ENCODE results near the gene SERPINA6. TPM values are rescaled to one million over a fixed set of nuclear protein-coding genes. Genes with fewer than 3 reads are reported as not detected.

SERPINA6 gene
- total RNA-seq, 1 donor from 2014 or later: not detected

- intact Hi-C loops (cut with DNase I): no loop called here
- no peak for DNase-seq
- ATAC-seq: no peak
Measured at GRCh38 chr14:94363151-94363624, 40.1 kb upstream of the SERPINA6 start.

GRCh38 chr14:94362614-94363133 is 39.5 kb upstream of the SERPINA6 start:
- no peak overlapping the region for H3K4me3 ChIP-seq
- H3K27me3 ChIP-seq: no peaks in the 10 kb centered on the region
- TF ChIP-seq CTCF (IDR thresholded peaks at IDR 0.05): no peak
- H3K36me3 ChIP-seq: no peaks in the 10 kb centered on the region
- H3K27ac ChIP-seq: no peak overlapping the region
- no peak for DNase-seq
- no peaks in the 10 kb centered on the region for H3K4me1 ChIP-seq
- intact Hi-C loops (cut with DNase I): no loop called here
- no peaks in the 10 kb centered on the region for H3K9me3 ChIP-seq
- ATAC-seq: no peak

More at GRCh38 chr14:94363151-94363624, 40.1 kb upstream of the SERPINA6 start:
- H3K4me3 ChIP-seq: no peak overlapping the region
- no peak for TF ChIP-seq CTCF (IDR thresholded peaks at IDR 0.05)
- no peaks in the 10 kb centered on the region for H3K27me3 ChIP-seq
- no peaks in the 10 kb centered on the region for H3K9me3 ChIP-seq
- H3K4me1 ChIP-seq: no peaks in the 10 kb centered on the region
- no peaks in the 10 kb centered on the region for H3K36me3 ChIP-seq
- no peak overlapping the region for H3K27ac ChIP-seq

GRCh38 chr14:94361682-94362081 is 38.5 kb upstream of the SERPINA6 start:
- no peaks in the 10 kb centered on the region for H3K4me1 ChIP-seq
- H3K4me3 ChIP-seq: no peak overlapping the region
- H3K27me3 ChIP-seq: no peaks in the 10 kb centered on the region
- no peaks in the 10 kb centered on the region for H3K9me3 ChIP-seq
- TF ChIP-seq CTCF (IDR thresholded peaks at IDR 0.05): no peak
- H3K27ac ChIP-seq: no peak overlapping the region
- intact Hi-C loops (cut with DNase I): no loop called here
- DNase-seq (no peak), ATAC-seq (no peak)
- H3K36me3 ChIP-seq: no peaks in the 10 kb centered on the region

DNA sequence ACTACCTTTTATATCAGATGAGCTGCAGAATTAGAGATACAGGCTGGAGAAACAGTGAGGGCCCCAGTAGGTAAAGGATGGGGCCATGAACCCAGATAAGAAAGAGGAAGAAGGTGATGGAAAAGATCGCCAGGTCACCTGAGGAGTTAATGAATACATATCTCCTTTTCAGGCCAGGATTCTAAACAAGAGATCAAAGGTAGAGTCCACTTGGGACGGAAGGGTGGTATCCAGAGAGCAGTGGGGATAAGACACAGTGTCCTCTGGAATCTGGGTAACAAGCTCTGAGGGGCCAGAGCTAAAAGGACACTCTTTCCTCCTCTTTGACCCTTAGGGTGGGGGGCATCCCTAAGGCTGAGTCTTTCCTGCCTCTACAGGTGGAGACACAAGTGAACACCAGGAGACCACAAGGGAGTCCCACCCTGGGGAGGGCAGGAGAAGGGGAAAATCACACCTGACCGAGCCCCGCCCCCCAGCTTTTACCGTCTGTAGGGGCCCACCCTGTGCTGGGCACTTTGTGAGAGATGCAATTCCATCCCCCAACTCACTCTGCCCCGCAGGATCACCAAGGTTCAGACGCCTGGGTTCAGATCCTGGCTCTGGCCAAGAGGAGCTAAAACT is 37.9 kb upstream of the SERPINA6 start:
- no peak overlapping the region for H3K27ac ChIP-seq
- no peaks in the 10 kb centered on the region for H3K4me1 ChIP-seq
- H3K4me3 ChIP-seq: no peak overlapping the region
- DNase-seq: no peak
- no peaks in the 10 kb centered on the region for H3K36me3 ChIP-seq
- ATAC-seq: no peak
- H3K9me3 ChIP-seq: no peaks in the 10 kb centered on the region
- H3K27me3 ChIP-seq: no peaks in the 10 kb centered on the region
- no peak for TF ChIP-seq CTCF (IDR thresholded peaks at IDR 0.05)
- intact Hi-C loops (cut with DNase I): no loop called here

- intact Hi-C loops (cut with DNase I): no loop called here
- Histone ChIP-seq H3K9me3 (no peaks in the 10 kb centered on the region), H3K4me3 (no peak overlapping the region), H3K27ac (no peak overlapping the region), H3K27me3 (no peaks in the 10 kb centered on the region), H3K4me1 (no peaks in the 10 kb centered on the region), H3K36me3 (no peaks in the 10 kb centered on the region)
- no peak for DNase-seq
- no peak for TF ChIP-seq CTCF (IDR thresholded peaks at IDR 0.05)
- ATAC-seq: no peak
Measured at GRCh38 chr14:94357166-94357565, 34.0 kb upstream of the SERPINA6 start.

Measured in upper lobe of right lung (tissue), 1 donor.